Suprapubic skin (tissue), 4 donors: ENCODE results near the gene CES2.

Experiments used
- POLR2A ChIP-seq, 2 donors: fragments of 450-650 bp; IDR thresholded peaks; one replicate each; pipeline ENCODE4 v1.6.1; 2017; ENCODE audit warnings: antibody characterized with exemption in 2 of 2, mild to moderate bottlenecking in 2 of 2, moderate library complexity in 2 of 2
- POLR2AphosphoS5 ChIP-seq, 3 donors: sonication (generic); formaldehyde crosslinking; IDR thresholded peaks; one replicate each; pipeline ENCODE4 v1.6.1; 2017; ENCODE audit warnings: antibody characterized with exemption in 3 of 3
- TF ChIP-seq, protein P1 (sequence below), 2 donors: fragments of 200-600 bp in 1 of 2; fragments of 450-650 bp in 1 of 2; sonication (generic) in 1 of 2; IDR thresholded peaks; one replicate each; pipeline ENCODE4 v1.5.1; 2016 to 2019; ENCODE audit warnings: antibody characterized with exemption in 2 of 2, mild to moderate bottlenecking in 1 of 2, moderate library complexity in 1 of 2

DNA sequence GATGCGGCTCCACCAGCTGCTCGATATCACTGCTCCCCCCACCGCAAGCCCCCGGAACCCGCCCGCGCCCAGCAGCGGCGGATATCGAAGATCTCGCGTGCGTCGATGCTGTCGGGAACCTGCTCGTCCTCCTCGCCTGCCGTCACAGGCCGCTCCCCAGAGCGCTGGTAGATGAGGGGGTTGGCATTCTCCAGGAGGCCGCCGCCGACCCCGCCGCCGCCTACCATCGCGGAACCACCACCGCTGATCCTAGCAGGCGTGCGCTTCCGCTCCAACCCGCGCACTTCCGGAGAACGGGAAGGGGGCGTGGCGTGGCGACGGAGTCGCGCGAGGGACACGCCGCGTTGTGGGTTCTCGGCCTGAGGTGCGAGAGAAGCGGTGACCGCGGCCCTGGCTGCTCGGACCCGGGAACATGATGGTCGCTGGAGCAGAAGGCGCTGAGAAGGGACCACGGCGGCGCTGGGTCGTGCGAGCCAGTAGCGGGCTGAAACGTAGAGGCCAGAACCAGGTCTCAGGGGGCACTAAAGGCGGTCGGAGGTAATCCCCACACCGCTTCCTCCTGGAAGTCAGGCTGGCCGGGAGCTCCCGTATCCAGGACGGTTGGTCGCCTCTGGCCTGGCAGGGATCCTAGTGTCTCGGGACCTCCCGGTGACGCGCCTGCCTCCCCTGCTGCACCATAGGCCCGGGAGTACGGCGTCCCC is 1.0 kb upstream of the CES2 start, which contains the start of gene CIAO2B:
- TF ChIP-seq, protein P1, sequence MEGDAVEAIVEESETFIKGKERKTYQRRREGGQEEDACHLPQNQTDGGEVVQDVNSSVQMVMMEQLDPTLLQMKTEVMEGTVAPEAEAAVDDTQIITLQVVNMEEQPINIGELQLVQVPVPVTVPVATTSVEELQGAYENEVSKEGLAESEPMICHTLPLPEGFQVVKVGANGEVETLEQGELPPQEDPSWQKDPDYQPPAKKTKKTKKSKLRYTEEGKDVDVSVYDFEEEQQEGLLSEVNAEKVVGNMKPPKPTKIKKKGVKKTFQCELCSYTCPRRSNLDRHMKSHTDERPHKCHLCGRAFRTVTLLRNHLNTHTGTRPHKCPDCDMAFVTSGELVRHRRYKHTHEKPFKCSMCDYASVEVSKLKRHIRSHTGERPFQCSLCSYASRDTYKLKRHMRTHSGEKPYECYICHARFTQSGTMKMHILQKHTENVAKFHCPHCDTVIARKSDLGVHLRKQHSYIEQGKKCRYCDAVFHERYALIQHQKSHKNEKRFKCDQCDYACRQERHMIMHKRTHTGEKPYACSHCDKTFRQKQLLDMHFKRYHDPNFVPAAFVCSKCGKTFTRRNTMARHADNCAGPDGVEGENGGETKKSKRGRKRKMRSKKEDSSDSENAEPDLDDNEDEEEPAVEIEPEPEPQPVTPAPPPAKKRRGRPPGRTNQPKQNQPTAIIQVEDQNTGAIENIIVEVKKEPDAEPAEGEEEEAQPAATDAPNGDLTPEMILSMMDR (IDR thresholded peaks at IDR 0.05), result no peak
- TF ChIP-seq POLR2AphosphoS5 (IDR thresholded peaks at IDR 0.05), result peak; percentile 91 to 99 (median 92)
- peak; percentile 61 to 82 for TF ChIP-seq POLR2A (IDR thresholded peaks at IDR 0.05)
